BJ (cell line): ENCODE measurements around the gene RFXANK. TPM values are rescaled to one million over a fixed set of nuclear protein-coding genes. Genes with fewer than 3 reads are reported as not detected.
A peak's percentile ranks its signal among the peaks of the same experiment; 100 is the strongest.

Experiments
- CTCF ChIA-PET: fragments of 350-600 bp; formaldehyde crosslinking; extraction: SDS; loops from one replicate; lab custom pipeline; 2021; ENCODE audit warnings: antibody characterized with exemption, inconsistent platforms; lab: Yijun Ruan, JAX
- POLR2A ChIA-PET: fragments of 300-600 bp; sonication (Branson Sonifier 250); formaldehyde crosslinking; extraction: SDS; loops from one replicate; lab custom pipeline; 2021; ENCODE audit warnings: antibody characterized with exemption; lab: Charles Lee
- DNase-seq: peaks from one replicate; pipeline ENCODE4 v3.0.0-alpha.2; 2011; ENCODE audit warnings: low read depth
- H3K27me3 ChIP-seq: 2 replicates; pipeline ENCODE4 v1.6.0; 2011; ENCODE audit warnings: low read length; ENCODE audit not compliant: control insufficient read depth, insufficient read depth
- H3K36me3 ChIP-seq: 2 replicates; pipeline ENCODE4 v1.5.1; 2011; ENCODE audit warnings: low read length; ENCODE audit not compliant: control insufficient read depth, insufficient read depth
- H3K4me3 ChIP-seq: 2 replicates; pipeline ENCODE4 v1.5.1; 2011; ENCODE audit warnings: low read depth, mild to moderate bottlenecking, control low read depth, low read length
- polyA plus RNA-seq: library from polyadenylated mRNA; depleted of rRNA; stranded (reverse); fragments of >200 nt; gene quantifications from 2 replicates; pipeline ENCODE4 v1.2.3, GENCODE V29; 2011
- TF ChIP-seq, protein P1 (sequence below): IDR thresholded peaks from 2 replicates; pipeline ENCODE4 v1.5.1; 2011; ENCODE audit warnings: low read depth, mild to moderate bottlenecking, control low read depth, inconsistent platforms, low read length, moderate library complexity; ENCODE audit not compliant: insufficient read depth

RFXANK gene
- polyA plus RNA-seq, 1 experiment, result 72.5 TPM

GRCh38 chr19:19202707-19203011 is 10.6 kb downstream of the RFXANK start:
- ChIA-PET CTCF (interaction anchor here (0.6 to 1.9 kb wide), 4 partner anchors 10 to 288 kb away, joined by 3 to 5 read pairs (median 4); no protein-coding TSS in a partner anchor), POLR2A (interaction anchor here (0.7 to 1.0 kb wide), 2 partner anchors 27 to 53 kb away, joined by 3 to 5 read pairs; no protein-coding TSS in a partner anchor)
- TF ChIP-seq, protein P1, sequence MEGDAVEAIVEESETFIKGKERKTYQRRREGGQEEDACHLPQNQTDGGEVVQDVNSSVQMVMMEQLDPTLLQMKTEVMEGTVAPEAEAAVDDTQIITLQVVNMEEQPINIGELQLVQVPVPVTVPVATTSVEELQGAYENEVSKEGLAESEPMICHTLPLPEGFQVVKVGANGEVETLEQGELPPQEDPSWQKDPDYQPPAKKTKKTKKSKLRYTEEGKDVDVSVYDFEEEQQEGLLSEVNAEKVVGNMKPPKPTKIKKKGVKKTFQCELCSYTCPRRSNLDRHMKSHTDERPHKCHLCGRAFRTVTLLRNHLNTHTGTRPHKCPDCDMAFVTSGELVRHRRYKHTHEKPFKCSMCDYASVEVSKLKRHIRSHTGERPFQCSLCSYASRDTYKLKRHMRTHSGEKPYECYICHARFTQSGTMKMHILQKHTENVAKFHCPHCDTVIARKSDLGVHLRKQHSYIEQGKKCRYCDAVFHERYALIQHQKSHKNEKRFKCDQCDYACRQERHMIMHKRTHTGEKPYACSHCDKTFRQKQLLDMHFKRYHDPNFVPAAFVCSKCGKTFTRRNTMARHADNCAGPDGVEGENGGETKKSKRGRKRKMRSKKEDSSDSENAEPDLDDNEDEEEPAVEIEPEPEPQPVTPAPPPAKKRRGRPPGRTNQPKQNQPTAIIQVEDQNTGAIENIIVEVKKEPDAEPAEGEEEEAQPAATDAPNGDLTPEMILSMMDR, result no peak
- H3K4me3 ChIP-seq, result peak overlapping the region; percentile 55
- no peaks in the 10 kb centered on the region for H3K27me3 ChIP-seq
- no peak for DNase-seq
- peaks cover 14% of the 10 kb centered on the region for H3K36me3 ChIP-seq

- POLR2A ChIA-PET, result interaction anchor here (0.7 to 1.0 kb wide), 2 partner anchors 26 to 53 kb away, joined by 3 to 5 read pairs; no protein-coding TSS in a partner anchor
- H3K4me3 ChIP-seq, result peak within 1 kb of the TSS; percentile 55
- no peaks in the 10 kb centered on the region for H3K27me3 ChIP-seq
- TF ChIP-seq, protein P1, result no peak
- CTCF ChIA-PET, result interaction anchor here (0.8 to 1.9 kb wide), 3 partner anchors 10 to 29 kb away, joined by 3 to 5 read pairs (median 4); no protein-coding TSS in a partner anchor
- peak; percentile 63 for DNase-seq
- H3K36me3 ChIP-seq, result peaks cover 11% of the 10 kb centered on the region
Observed at GRCh38 chr19:19203012-19203856, 11.2 kb downstream of the RFXANK start, which contains the start of gene NR2C2AP. Gene NR2C2AP, minus strand, starts transcription at chr19:19203414. Its CDS starts 354 bp downstream, at chr19:19203060.

- peaks cover 3% of the 10 kb centered on the region for H3K36me3 ChIP-seq
- TF ChIP-seq, protein P1, result no peak
- no peaks in the 10 kb centered on the region for H3K27me3 ChIP-seq
- no peak overlapping the region for H3K4me3 ChIP-seq
- ChIA-PET POLR2A (no interaction called here), CTCF (no interaction called here)
- DNase-seq, result no peak
Observed at GRCh38 chr19:19204181-19204580, 12.1 kb downstream of the RFXANK start.

DNA sequence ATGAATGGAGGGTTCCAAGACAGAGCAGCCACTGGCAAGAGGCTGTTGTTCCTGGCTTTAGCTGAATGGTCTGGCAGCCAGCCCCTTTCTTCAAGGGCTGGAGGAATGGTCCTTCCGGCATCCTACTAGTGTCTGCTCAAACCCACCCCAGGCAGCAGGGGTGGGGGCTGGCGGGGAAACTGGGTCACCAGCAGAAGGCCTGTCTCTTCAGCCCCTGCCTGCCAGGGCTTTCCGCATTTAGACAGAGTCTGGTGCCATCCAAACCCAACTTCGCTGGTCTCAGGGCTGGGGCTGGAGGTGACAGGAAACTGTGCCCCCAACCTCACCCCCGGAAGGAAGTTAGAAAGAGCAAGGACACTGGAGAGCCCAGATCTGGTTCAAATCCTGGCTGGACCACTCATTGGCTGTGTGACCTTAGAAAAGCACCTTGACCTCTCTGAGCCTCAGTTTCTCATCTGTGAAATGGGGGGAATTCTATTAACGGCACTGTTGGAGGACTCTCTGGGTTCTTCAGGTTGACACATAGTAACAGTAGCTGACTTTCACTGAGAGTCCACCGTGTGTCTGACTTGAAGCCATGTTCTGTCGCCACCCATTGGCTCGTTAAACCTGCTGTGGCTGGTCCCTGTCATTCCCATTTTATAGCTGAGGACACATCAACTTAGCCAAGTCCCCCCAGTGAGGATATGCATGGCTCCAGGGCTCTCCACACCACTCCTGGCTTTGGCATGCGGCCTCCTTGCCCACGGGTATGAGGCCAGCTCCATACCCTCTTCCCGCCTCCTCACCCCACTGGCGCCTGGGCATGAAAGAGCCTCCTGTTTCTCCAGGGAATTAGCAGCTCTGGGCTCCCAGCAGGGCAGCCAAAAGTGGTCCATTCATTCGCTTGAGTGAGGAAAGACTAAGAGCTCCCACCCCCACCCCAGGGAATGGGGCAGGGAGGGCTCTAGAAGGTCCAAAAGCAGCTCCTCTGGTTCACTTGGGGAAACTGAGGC is 13.7 kb downstream of the RFXANK start:
- Histone ChIP-seq H3K36me3 (peaks cover 3% of the 10 kb centered on the region), H3K4me3 (no peak overlapping the region), H3K27me3 (no peaks in the 10 kb centered on the region)
- POLR2A ChIA-PET, result no interaction called here
- DNase-seq, result no peak
- CTCF ChIA-PET, result interaction anchor here (1.1 to 1.2 kb wide), 2 partner anchors 18 to 154 kb away, joined by 3 read pairs; no protein-coding TSS in a partner anchor
- TF ChIP-seq, protein P1, result no peak
